Measurements from ENCODE around the gene SYNE1. TPM values are rescaled to one million over a fixed set of nuclear protein-coding genes. Genes with fewer than 3 reads are reported as not detected.

The SYNE1 gene
- total RNA-seq, 4 donors from 2014 or later, result 7.4 to 66.4 (median 20.7) TPM

DNA sequence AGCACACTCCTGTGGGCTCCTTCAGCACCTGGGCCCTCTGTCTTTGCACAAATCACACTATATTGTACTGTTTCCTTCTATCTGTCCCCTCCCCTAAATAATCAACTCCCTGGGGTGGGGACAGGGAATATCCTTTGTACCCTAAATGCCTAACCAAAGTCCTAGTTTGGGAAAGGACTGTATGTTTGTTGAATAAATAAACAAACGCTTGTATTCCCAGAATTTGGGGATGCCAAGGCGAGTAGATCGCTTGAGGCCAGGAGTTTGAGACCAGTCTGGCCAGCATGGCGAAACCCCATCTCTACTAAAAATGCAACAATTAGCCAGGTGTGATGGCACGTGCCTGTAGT, 322.7 kb downstream of the SYNE1 start:
- Histone ChIP-seq H3K36me3 (peaks cover 0 to 21% (median 0%) of the 10 kb centered on the region in 3 donors), H3K4me3 (no peak overlapping the region), H3K27me3 (no peaks in the 10 kb centered on the region), H3K27ac (no peak overlapping the region), H3K4me1 (peaks cover 0 to 5% (median 3%) of the 10 kb centered on the region in 3 donors), H3K9me3 (no peaks in the 10 kb centered on the region)
- no peak for DNase-seq
- 92 to 100% methylated on average over 2 to 3 of the region's 5 CpGs for whole genome bisulfite sequencing, 2 donors
- intact Hi-C loops (cut with DNase I), result no loop called here
- no peak for TF ChIP-seq POLR2A (IDR thresholded peaks at IDR 0.05)

DNA sequence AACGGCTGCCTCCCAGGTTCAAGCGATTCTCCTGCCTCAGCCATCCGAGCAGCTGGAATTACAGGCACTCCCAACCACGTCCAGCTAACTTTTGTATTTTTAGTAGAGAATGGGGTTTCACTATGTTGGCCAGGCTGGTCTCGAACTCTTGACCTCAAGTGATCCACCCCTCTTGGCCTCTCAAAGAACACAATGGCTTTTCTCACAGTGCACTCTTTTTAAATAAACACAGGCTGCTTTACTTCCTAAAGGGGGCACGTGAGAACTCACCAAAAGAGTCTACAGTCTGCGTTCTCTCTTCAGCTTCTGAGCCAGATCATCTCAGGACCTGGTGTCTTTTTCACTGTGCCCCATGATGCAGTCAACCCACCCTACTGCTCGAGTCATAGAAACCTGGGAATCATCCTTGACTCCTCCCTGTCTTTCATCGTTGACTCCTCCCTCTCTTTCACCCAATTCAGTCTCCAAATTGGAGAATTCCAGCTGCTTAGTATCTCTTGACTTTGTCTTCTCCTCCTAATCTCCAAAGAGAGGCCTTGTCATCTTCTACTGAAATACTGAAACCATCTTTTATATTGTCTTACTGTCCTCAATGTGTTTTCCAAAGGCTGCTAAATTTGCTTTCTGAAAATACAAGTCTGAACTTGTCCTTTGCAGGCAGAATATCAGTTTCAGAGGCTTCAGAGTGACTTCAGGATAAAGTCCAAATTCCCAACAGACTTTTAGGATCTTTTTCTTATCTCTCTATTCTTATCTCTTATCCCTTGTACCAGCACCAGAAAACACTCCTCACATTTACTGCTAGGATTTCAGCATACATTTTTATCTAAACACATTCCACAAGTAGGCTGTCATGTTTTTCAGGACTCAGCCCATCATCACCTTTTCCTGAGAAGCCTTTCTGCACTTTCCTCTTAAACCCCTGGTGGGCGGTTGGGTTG, 323.4 kb downstream of the SYNE1 start:
- peaks cover 0 to 28% (median 0%) of the 10 kb centered on the region in 3 donors for H3K36me3 ChIP-seq
- intact Hi-C loops (cut with DNase I), result no loop called here

DNA sequence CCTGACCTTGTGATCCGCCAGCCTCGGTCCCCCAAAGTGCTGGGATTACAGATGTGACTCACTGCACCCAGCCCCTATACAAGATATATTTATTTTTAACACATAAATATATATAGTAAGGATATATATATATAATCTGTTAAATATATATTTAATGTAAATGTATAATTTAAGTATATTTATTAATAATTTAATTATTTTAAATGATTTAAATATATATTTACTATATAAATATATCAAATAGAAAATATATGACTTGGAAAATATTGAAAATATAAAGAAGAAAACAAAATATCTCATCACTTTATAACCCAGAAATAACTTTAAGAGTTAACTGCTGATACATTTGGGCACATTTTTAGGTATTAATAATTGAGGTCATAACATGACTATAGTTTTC, 324.7 kb downstream of the SYNE1 start:
- intact Hi-C loops (cut with DNase I), result no loop called here
- DNase-seq, result no peak
- Histone ChIP-seq H3K36me3 (peaks cover 0 to 37% (median 0%) of the 10 kb centered on the region in 3 donors), H3K4me3 (no peak overlapping the region), H3K27ac (no peak overlapping the region), H3K9me3 (no peaks in the 10 kb centered on the region), H3K27me3 (no peaks in the 10 kb centered on the region), H3K4me1 (peaks cover 0 to 5% (median 3%) of the 10 kb centered on the region in 3 donors)
- 100% methylated on average over 1 to 2 of the region's 2 CpGs for WGBS, 2 donors
- TF ChIP-seq POLR2A (IDR thresholded peaks at IDR 0.05), result no peak
- TF ChIP-seq, protein P1, sequence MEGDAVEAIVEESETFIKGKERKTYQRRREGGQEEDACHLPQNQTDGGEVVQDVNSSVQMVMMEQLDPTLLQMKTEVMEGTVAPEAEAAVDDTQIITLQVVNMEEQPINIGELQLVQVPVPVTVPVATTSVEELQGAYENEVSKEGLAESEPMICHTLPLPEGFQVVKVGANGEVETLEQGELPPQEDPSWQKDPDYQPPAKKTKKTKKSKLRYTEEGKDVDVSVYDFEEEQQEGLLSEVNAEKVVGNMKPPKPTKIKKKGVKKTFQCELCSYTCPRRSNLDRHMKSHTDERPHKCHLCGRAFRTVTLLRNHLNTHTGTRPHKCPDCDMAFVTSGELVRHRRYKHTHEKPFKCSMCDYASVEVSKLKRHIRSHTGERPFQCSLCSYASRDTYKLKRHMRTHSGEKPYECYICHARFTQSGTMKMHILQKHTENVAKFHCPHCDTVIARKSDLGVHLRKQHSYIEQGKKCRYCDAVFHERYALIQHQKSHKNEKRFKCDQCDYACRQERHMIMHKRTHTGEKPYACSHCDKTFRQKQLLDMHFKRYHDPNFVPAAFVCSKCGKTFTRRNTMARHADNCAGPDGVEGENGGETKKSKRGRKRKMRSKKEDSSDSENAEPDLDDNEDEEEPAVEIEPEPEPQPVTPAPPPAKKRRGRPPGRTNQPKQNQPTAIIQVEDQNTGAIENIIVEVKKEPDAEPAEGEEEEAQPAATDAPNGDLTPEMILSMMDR (IDR thresholded peaks at IDR 0.05), result no peak

More for the DNA sequence above, 323.4 kb downstream of the SYNE1 start:
- Histone ChIP-seq H3K4me3 (no peak overlapping the region), H3K9me3 (no peaks in the 10 kb centered on the region), H3K4me1 (peaks cover 0 to 5% (median 3%) of the 10 kb centered on the region in 3 donors), H3K27me3 (no peaks in the 10 kb centered on the region), H3K27ac (no peak overlapping the region)
- 83 to 88% methylated on average over 10 of the region's 10 CpGs for WGBS, 2 donors
- no peak for DNase-seq
- TF ChIP-seq POLR2A (IDR thresholded peaks at IDR 0.05), result no peak
- TF ChIP-seq, protein P1 (IDR thresholded peaks at IDR 0.05), result no peak

DNA sequence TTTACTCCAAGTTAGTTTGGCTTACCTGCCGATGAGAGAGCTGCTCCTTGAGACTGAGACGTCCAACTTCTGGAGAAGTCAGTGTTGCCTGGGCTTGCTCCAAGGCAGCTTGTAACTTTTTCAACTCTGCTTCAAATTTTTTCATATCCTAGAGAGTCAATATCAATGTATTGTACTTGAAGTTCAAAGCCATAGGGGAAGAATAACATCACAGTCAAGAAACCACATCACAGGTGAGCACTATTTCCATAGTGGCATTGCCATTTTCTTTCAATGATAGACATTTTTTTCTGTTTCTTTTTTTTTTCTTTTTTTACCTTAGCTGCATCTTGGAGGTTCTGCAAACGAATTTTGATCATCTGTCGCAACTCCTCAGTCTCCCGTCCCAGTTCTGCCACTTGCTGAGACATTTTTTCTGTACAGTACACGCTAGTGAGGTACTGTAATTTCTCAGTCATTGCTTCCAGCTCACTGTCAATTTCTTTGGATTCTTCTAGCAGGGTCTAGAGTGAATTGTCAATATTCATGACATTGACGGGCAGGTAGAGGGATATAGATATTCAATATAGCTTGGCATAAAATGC, 326.7 kb downstream of the SYNE1 start:
- no peaks in the 10 kb centered on the region for H3K9me3 ChIP-seq
- no peak for DNase-seq
- peaks cover 0 to 5% (median 0%) of the 10 kb centered on the region in 3 donors for H3K4me1 ChIP-seq
- intact Hi-C loops (cut with DNase I), result no loop called here
- peaks cover 0 to 37% (median 0%) of the 10 kb centered on the region in 3 donors for H3K36me3 ChIP-seq
- no peak for TF ChIP-seq POLR2A (IDR thresholded peaks at IDR 0.05)
- TF ChIP-seq, protein P1 (IDR thresholded peaks at IDR 0.05), result no peak
- no peak overlapping the region for H3K4me3 ChIP-seq
- no peaks in the 10 kb centered on the region for H3K27me3 ChIP-seq
- 73 to 82% methylated on average over 7 of the region's 7 CpGs for WGBS, 2 donors
- H3K27ac ChIP-seq, result no peak overlapping the region

DNA sequence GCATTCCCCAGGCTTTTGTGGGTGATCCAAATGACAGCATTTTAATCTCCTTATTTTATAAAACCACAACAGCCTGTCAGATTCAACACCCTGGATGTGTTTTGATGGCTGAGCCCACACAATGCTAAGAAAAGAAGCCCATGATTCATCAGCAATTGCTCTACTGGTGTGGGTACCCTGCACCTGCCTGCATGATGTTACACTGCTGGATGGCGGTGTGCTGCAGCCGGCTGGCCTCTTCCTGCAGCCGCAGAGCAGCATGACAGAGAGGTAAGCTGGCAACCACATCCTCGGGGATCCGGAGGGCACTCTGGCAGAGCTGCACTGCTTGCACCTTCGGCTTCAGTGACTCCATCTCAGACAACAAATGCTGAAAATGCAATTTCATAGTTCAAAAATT, 327.5 kb downstream of the SYNE1 start:
- peaks cover 0 to 5% (median 0%) of the 10 kb centered on the region in 3 donors for H3K4me1 ChIP-seq
- H3K9me3 ChIP-seq, result no peaks in the 10 kb centered on the region
- H3K4me3 ChIP-seq, result no peak overlapping the region
- WGBS, 2 donors, result 66 to 67% methylated on average over 4 of the region's 6 CpGs
- intact Hi-C loops (cut with DNase I), result no loop called here
- H3K36me3 ChIP-seq, result peaks cover 0 to 37% (median 0%) of the 10 kb centered on the region in 3 donors
- TF ChIP-seq POLR2A (IDR thresholded peaks at IDR 0.05), result no peak
- TF ChIP-seq, protein P1 (IDR thresholded peaks at IDR 0.05), result no peak
- DNase-seq, result no peak
- H3K27me3 ChIP-seq, result no peaks in the 10 kb centered on the region
- H3K27ac ChIP-seq, result no peak overlapping the region
